ENCODE results near the gene CSF1R. TPM values are rescaled to one million over a fixed set of nuclear protein-coding genes. Genes with fewer than 3 reads are reported as not detected.

Gene CSF1R
- total RNA-seq, 3 donors from 2014 or later: 11.5 to 79.0 (median 24.1) TPM

- no peaks in the 10 kb centered on the region for H3K9me3 ChIP-seq
- no peaks in the 10 kb centered on the region for H3K36me3 ChIP-seq
- intact Hi-C loops (cut with DNase I; ENCODE audit: low total_unique reads): no loop called here
- no peak for DNase-seq (ENCODE audit: low spot score in 2 of 2)
- H3K4me3 ChIP-seq: peak overlapping the region in 1 of 3 donors; percentile 19
- H3K27ac ChIP-seq: peak overlapping the region; percentile 18 to 86
- peaks cover 0 to 6% of the 10 kb centered on the region in 2 donors for H3K4me1 ChIP-seq
- TF ChIP-seq POLR2A (IDR thresholded peaks at IDR 0.05): no peak
- TF ChIP-seq, protein P1, sequence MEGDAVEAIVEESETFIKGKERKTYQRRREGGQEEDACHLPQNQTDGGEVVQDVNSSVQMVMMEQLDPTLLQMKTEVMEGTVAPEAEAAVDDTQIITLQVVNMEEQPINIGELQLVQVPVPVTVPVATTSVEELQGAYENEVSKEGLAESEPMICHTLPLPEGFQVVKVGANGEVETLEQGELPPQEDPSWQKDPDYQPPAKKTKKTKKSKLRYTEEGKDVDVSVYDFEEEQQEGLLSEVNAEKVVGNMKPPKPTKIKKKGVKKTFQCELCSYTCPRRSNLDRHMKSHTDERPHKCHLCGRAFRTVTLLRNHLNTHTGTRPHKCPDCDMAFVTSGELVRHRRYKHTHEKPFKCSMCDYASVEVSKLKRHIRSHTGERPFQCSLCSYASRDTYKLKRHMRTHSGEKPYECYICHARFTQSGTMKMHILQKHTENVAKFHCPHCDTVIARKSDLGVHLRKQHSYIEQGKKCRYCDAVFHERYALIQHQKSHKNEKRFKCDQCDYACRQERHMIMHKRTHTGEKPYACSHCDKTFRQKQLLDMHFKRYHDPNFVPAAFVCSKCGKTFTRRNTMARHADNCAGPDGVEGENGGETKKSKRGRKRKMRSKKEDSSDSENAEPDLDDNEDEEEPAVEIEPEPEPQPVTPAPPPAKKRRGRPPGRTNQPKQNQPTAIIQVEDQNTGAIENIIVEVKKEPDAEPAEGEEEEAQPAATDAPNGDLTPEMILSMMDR (IDR thresholded peaks at IDR 0.05): no peak
- no peak for TF ChIP-seq POLR2AphosphoS5 (IDR thresholded peaks at IDR 0.05)
- no peaks in the 10 kb centered on the region for H3K27me3 ChIP-seq
These were observed 45.8 kb upstream of the CSF1R start for GRCh38 chr5:150131978-150132694.

DNA sequence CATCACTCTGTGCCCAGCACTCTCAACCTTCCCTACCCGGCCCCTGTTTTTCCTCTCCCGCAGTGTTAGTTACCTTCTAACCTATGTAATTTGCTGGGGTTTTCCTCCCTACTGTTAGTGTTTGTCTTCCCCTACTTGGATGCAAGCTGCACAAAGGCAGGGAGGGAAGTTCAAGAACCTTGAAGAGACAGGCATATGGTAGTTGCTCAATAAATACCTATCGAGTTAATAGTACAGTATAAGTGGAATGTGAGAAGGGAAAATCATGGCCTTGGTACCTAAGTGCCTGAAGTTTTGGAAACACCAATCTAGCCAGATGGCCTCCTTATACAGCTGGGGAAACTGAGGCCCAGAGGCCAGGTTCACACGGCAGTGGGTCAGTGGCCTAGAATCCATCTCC, 45.1 kb upstream of the CSF1R start:
- peaks cover 0 to 5% of the 10 kb centered on the region in 2 donors for H3K4me1 ChIP-seq
- H3K4me3 ChIP-seq: no peak overlapping the region
- DNase-seq (ENCODE audit: low spot score in 2 of 2): no peak
- H3K27ac ChIP-seq: peak overlapping the region; percentile 18 to 86
- H3K36me3 ChIP-seq: no peaks in the 10 kb centered on the region
- no peak for TF ChIP-seq POLR2A (IDR thresholded peaks at IDR 0.05)
- TF ChIP-seq, protein P1 (IDR thresholded peaks at IDR 0.05): no peak
- no peak for TF ChIP-seq POLR2AphosphoS5 (IDR thresholded peaks at IDR 0.05)
- intact Hi-C loops (cut with DNase I; ENCODE audit: low total_unique reads): no loop called here
- H3K27me3 ChIP-seq: no peaks in the 10 kb centered on the region
- H3K9me3 ChIP-seq: no peaks in the 10 kb centered on the region

GRCh38 chr5:150130493-150130922, 44.2 kb upstream of the CSF1R start:
- no peak for DNase-seq (ENCODE audit: low spot score in 2 of 2)
- Histone ChIP-seq H3K4me3 (peak overlapping the region in 1 of 3 donors; percentile 55), H3K9me3 (no peaks in the 10 kb centered on the region), H3K4me1 (no peaks in the 10 kb centered on the region), H3K27ac (peak overlapping the region in 1 of 2 donors; percentile 61), H3K27me3 (no peaks in the 10 kb centered on the region), H3K36me3 (no peaks in the 10 kb centered on the region)
- TF ChIP-seq, protein P1 (IDR thresholded peaks at IDR 0.05): no peak
- no peak for TF ChIP-seq POLR2A (IDR thresholded peaks at IDR 0.05)
- TF ChIP-seq POLR2AphosphoS5 (IDR thresholded peaks at IDR 0.05): no peak
- intact Hi-C loops (cut with DNase I; ENCODE audit: low total_unique reads): no loop called here

DNA sequence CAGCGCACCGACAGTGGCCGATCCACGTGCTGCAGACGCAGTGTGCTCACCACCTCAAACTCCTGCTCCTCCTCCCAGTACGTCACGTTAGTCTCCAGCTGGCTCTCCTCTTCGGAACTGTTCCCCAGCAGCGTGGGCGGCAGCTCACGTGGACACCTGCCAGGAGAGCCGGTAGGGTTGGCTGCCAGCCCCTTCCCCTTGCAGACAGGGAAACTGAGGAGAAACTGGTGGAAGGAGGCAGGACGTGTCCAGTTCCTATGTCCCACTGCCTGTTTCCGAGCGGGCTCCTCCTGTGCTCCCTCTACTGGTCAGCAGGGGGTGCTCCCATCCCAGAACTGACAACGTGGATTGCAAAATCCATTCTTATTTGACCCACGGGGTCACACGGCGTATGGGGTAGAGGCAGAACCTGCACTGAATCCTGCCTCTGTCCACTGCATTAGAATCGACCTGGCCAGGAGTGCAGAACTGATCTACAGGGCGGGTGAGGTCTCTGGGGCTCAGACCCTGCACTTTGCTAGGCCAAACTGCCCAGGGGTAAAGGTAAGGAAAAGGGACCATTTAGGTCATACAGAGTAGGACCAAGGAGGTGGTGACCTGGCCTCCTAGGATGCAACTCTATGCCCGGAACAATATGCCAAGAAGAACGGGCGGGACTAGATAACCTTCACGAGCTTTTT, 43.6 kb upstream of the CSF1R start:
- H3K27me3 ChIP-seq: no peaks in the 10 kb centered on the region
- H3K9me3 ChIP-seq: no peaks in the 10 kb centered on the region
- H3K36me3 ChIP-seq: no peaks in the 10 kb centered on the region
- H3K27ac ChIP-seq: peak overlapping the region; percentile 17 to 61
- intact Hi-C loops (cut with DNase I; ENCODE audit: low total_unique reads): no loop called here
- H3K4me1 ChIP-seq: no peaks in the 10 kb centered on the region
- peak; percentile 44 to 72 for DNase-seq (ENCODE audit: low spot score in 2 of 2)
- TF ChIP-seq POLR2A (IDR thresholded peaks at IDR 0.05) (no peak), POLR2AphosphoS5 (IDR thresholded peaks at IDR 0.05) (peak in 2 of 3 donors; percentile 31 to 58)
- TF ChIP-seq, protein P1 (IDR thresholded peaks at IDR 0.05): peak; percentile 75 to 92 (median 90)
- peak overlapping the region in 2 of 3 donors; percentile 35 to 55 for H3K4me3 ChIP-seq

GRCh38 chr5:150129454-150129812, 43.1 kb upstream of the CSF1R start:
- no peaks in the 10 kb centered on the region for H3K36me3 ChIP-seq
- intact Hi-C loops (cut with DNase I; ENCODE audit: low total_unique reads): no loop called here

More at GRCh38 chr5:150129454-150129812, 43.1 kb upstream of the CSF1R start:
- DNase-seq (ENCODE audit: low spot score in 2 of 2): no peak
- Histone ChIP-seq H3K4me3 (peak overlapping the region in 2 of 3 donors; percentile 35 to 55), H3K9me3 (no peaks in the 10 kb centered on the region), H3K27ac (peak overlapping the region; percentile 17 to 49), H3K4me1 (no peaks in the 10 kb centered on the region), H3K27me3 (no peaks in the 10 kb centered on the region)
- TF ChIP-seq POLR2A (IDR thresholded peaks at IDR 0.05) (no peak), POLR2AphosphoS5 (IDR thresholded peaks at IDR 0.05) (no peak)
- TF ChIP-seq, protein P1 (IDR thresholded peaks at IDR 0.05): no peak

Measured in breast epithelium (tissue), 4 donors.